Measurements from ENCODE around the gene SMTNL1.
"Not testable (repeated sequence)": the region's sequence is repeated elsewhere in the genome, so short reads cannot be mapped to it uniquely, and the experiment has no call there.

SMTNL1 gene

GRCh38 chr11:57508341-57509170 lies 28.8 kb upstream of the SMTNL1 start:
- DNase-seq: no peak

- DNase-seq: no peak
Measured at GRCh38 chr11:57511741-57512430, 25.5 kb upstream of the SMTNL1 start.

- DNase-seq: no peak
Measured at GRCh38 chr11:57512646-57513451, 24.5 kb upstream of the SMTNL1 start.

GRCh38 chr11:57513452-57513795 lies 24.0 kb upstream of the SMTNL1 start:
- no peak for DNase-seq

GRCh38 chr11:57513911-57514537 lies 23.4 kb upstream of the SMTNL1 start:
- peak; percentile 33 for DNase-seq

GRCh38 chr11:57514538-57515331 lies 22.7 kb upstream of the SMTNL1 start:
- peak; percentile 7 for DNase-seq

GRCh38 chr11:57515332-57516060 lies 21.9 kb upstream of the SMTNL1 start, which contains the start of gene SLC43A1:
SLC43A1 (minus strand) TSS chr11:57515702; CDS start chr11:57514111, 1,591 bp downstream.
- DNase-seq: no peak

GRCh38 chr11:57516061-57516443 lies 21.3 kb upstream of the SMTNL1 start:
- no peak for DNase-seq

- no peak for DNase-seq
Measured at GRCh38 chr11:57521116-57521515, 16.3 kb upstream of the SMTNL1 start.

GRCh38 chr11:57523419-57523818 lies 14.0 kb upstream of the SMTNL1 start:
- no peak for DNase-seq

GRCh38 chr11:57527056-57527631 lies 10.3 kb upstream of the SMTNL1 start:
- DNase-seq: peak; percentile 35

GRCh38 chr11:57529012-57529411 lies 8.4 kb upstream of the SMTNL1 start:
- no peak for DNase-seq

GRCh38 chr11:57530215-57530595 lies 7.2 kb upstream of the SMTNL1 start:
- no peak for DNase-seq

GRCh38 chr11:57530596-57531507 lies 6.5 kb upstream of the SMTNL1 start, which contains the start of gene TIMM10:
TIMM10 (minus strand) TSS chr11:57530754; CDS start chr11:57530189, 565 bp downstream.
- DNase-seq: peak; percentile 99

GRCh38 chr11:57534449-57534848 lies 2.9 kb upstream of the SMTNL1 start:
- not testable (repeated sequence) for DNase-seq

GRCh38 chr11:57539342-57539741 lies 1.9 kb downstream of the SMTNL1 start:
- no peak for DNase-seq

- DNase-seq: no peak
Measured at GRCh38 chr11:57541169-57541568, 3.8 kb downstream of the SMTNL1 start.

GRCh38 chr11:57542582-57542981 lies 5.2 kb downstream of the SMTNL1 start:
- DNase-seq: no peak

GRCh38 chr11:57543593-57543992 lies 6.2 kb downstream of the SMTNL1 start:
- no peak for DNase-seq

- DNase-seq: no peak
Measured at GRCh38 chr11:57544566-57544965, 7.2 kb downstream of the SMTNL1 start.
